HepG2 (cell line): ENCODE data around the gene GNB1. TPM values are rescaled to one million over a fixed set of nuclear protein-coding genes. Genes with fewer than 3 reads are reported as not detected.

Source experiments
- ATAC-seq: fragments of 200-7000 bp; cut with Tn5 transposase; 3 replicates; pipeline ENCODE4 v1.9.1; 2020; ENCODE audit warnings: mild to moderate bottlenecking, moderate library complexity
- BruUV-seq: library from RNA; stranded (reverse); fragments of 400-500 nt; replicated peaks from 2 replicates; lab custom pipeline; 2021; lab: Mats Ljungman, UMichigan
- CTCF ChIA-PET: fragments of 300-600 bp; formaldehyde crosslinking; extraction: SDS; loops from one replicate; lab custom pipeline; 2021; ENCODE audit warnings: low total read pairs, inconsistent platforms, low intra/inter-chr PET ratio; lab: Yijun Ruan, JAX
- POLR2A ChIA-PET: fragments of 350-600 bp; sonication (Branson Sonifier 250); formaldehyde crosslinking; loops from one replicate; lab custom pipeline; 2020; ENCODE audit warnings: antibody characterized with exemption, inconsistent platforms; lab: Yijun Ruan, JAX
- DNase-seq: peaks from one replicate; pipeline ENCODE4 v3.0.0-alpha.2; 2015; ENCODE audit warnings: low spot score
- FAIRE-seq: peaks from 3 replicates; lab custom pipeline; 2011; peaks lifted over from hg19 to GRCh38; lab: Jason Lieb, UNC
- H2AFZ ChIP-seq: one replicate; pipeline ENCODE4 v1.6.1; 2011; ENCODE audit warnings: low read length, inconsistent platforms
- H3K27ac ChIP-seq: fragments of 300-600 bp; 3 replicates; pipeline ENCODE4 v1.8.0; 2011; ENCODE audit warnings: mixed run types, mild to moderate bottlenecking, mixed read lengths, low read length, inconsistent platforms; ENCODE audit not compliant: insufficient read depth; ENCODE audit errors: extremely low read length
- H3K27me3 ChIP-seq, 2 experiments: fragments of 200-600 bp in 1 of 2; 2 replicates in 1 of 2; 3 replicates in 1 of 2; pipeline versions ENCODE4 v1.6.0 to v1.8.0; 2011; ENCODE audit warnings: low read length in 2 of 2, mild to moderate bottlenecking in 2 of 2, moderate library complexity in 2 of 2, inconsistent platforms in 1 of 2; ENCODE audit not compliant: insufficient read depth in 2 of 2, control insufficient read depth in 1 of 2
- H3K36me3 ChIP-seq, 2 experiments: fragments of 200-600 bp in 1 of 2; replicated peaks in 1 of 2; 2 replicates in 1 of 2; 3 replicates in 1 of 2; pipeline versions ENCODE4 v1.5.1 to v1.8.0; 2011; ENCODE audit warnings: low read length in 2 of 2, inconsistent platforms in 1 of 2; ENCODE audit not compliant: insufficient read depth in 2 of 2, control insufficient read depth in 1 of 2
- H3K4me1 ChIP-seq: 2 replicates; pipeline ENCODE4 v1.5.1; 2012; ENCODE audit warnings: low read length, inconsistent platforms; ENCODE audit not compliant: insufficient read depth
- H3K4me2 ChIP-seq: 2 replicates; pipeline ENCODE4 v1.6.0; 2011; ENCODE audit warnings: low read depth, low read length, inconsistent platforms
- H3K4me3 ChIP-seq, 3 experiments: fragments of 200-600 bp in 1 of 3; sonication (generic), shearing (Covaris generic) in 1 of 3; replicated peaks in 1 of 3; 2 replicates each; pipeline ENCODE4 v1.5.1; 2011 to 2016; ENCODE audit warnings: low read length in 3 of 3, inconsistent platforms in 2 of 3, low read depth in 2 of 3, mild to moderate bottlenecking in 2 of 3, control low read depth in 1 of 3, mixed read lengths in 1 of 3; ENCODE audit not compliant: insufficient read depth in 1 of 3
- H3K79me2 ChIP-seq: one replicate; pipeline ENCODE4 v1.6.1; 2011; ENCODE audit warnings: low read length, inconsistent platforms; ENCODE audit not compliant: insufficient read depth
- H3K9ac ChIP-seq: 2 replicates; pipeline ENCODE4 v1.6.0; 2011; ENCODE audit warnings: mild to moderate bottlenecking, low read depth, low read length, inconsistent platforms; ENCODE audit not compliant: insufficient read depth
- H3K9me3 ChIP-seq: 2 replicates; pipeline ENCODE4 v1.5.1; 2012; ENCODE audit warnings: mild to moderate bottlenecking, low read length
- H4K20me1 ChIP-seq: 2 replicates; pipeline ENCODE4 v1.6.0; 2011; ENCODE audit warnings: inconsistent platforms, mild to moderate bottlenecking, low read length, moderate library complexity; ENCODE audit not compliant: insufficient read depth
- CBX2 ChIP-seq, 2 experiments: fragments of 200-600 bp in 1 of 2; sonication (generic); formaldehyde crosslinking in 1 of 2; IDR thresholded peaks; 2 replicates each; pipeline versions ENCODE4 v1.7.0 to v1.8.1; 2018 to 2022; ENCODE audit warnings: low read depth in 2 of 2, low read length in 1 of 2, mild to moderate bottlenecking in 1 of 2, missing genetic modification reagents in 1 of 2
- DR1 ChIP-seq: sonication (generic); formaldehyde crosslinking; IDR thresholded peaks from 2 replicates; pipeline ENCODE4 v1.8.0; 2021; ENCODE audit warnings: mild to moderate bottlenecking, missing genetic modification reagents, inconsistent platforms
- HMG20B ChIP-seq: conservative IDR thresholded peaks from 2 replicates; pipeline ENCODE4 v1.6.1; 2016; ENCODE audit warnings: missing genetic modification reagents, missing compliant biosample characterization
- KLF16 ChIP-seq, 2 experiments: sonication (generic) in 1 of 2; formaldehyde crosslinking in 1 of 2; IDR thresholded peaks; 2 replicates each; pipeline versions ENCODE4 v1.6.1 to v1.8.0; 2016 to 2023; ENCODE audit warnings: missing genetic modification reagents in 2 of 2, missing compliant biosample characterization in 1 of 2
- NR2F6 ChIP-seq, 2 experiments: IDR thresholded peaks; 2 replicates each; pipeline ENCODE4 v1.6.1; 2016; ENCODE audit warnings: antibody characterized with exemption in 1 of 2, mild to moderate bottlenecking in 1 of 2
- RFXANK ChIP-seq: IDR thresholded peaks from 2 replicates; pipeline ENCODE4 v1.6.1; 2016
- TOE1 ChIP-seq: sonication (generic); formaldehyde crosslinking; IDR thresholded peaks from 2 replicates; pipeline ENCODE4 v1.4.0; 2020; ENCODE audit warnings: mild to moderate bottlenecking, missing genetic modification reagents
- TP53 ChIP-seq: sonication (generic); formaldehyde crosslinking; conservative IDR thresholded peaks from 2 replicates; pipeline ENCODE4 v1.4.0; 2020; ENCODE audit warnings: missing genetic modification reagents
- ZNF335 ChIP-seq: sonication (generic); formaldehyde crosslinking; IDR thresholded peaks from 2 replicates; pipeline ENCODE4 v1.4.0; 2020; ENCODE audit warnings: missing genetic modification reagents
- WGBS: methylation state at CpG from one replicate; pipeline ENCODE4 v1.1.6; 2017; ENCODE audit warnings: low lambda C conversion rate; 5-methylcytosine and 5-hydroxymethylcytosine counted together
- in situ Hi-C: cut with HindIII; loops from 2 replicates; pipeline ENCODE4 v1.10.0; 2017; ENCODE audit warnings: low pct_unique_long_range_greater_than_20kb; ENCODE audit not compliant: extremely low pct_ligation_motif_present
- intact Hi-C: fragments of 100-400 bp; cut with micrococcal nuclease; formaldehyde crosslinking; loops from one replicate; pipeline ENCODE4 v1.10.0; 2022; ENCODE audit not compliant: unreplicated experiment
- polyA plus RNA-seq, 8 experiments: library from polyadenylated mRNA; depleted of rRNA in 3 of 8; stranded (reverse) in 7 of 8; unstranded in 1 of 8; fragments of >200 nt; fragmentation: Illumina TruSeq in 4 of 8; extraction: Trizol in 4 of 8; gene quantifications; 2 replicates each; pipeline versions ENCODE4 v1.2.1 to v1.2.3, GENCODE V29; 2011 to 2016; ENCODE audit warnings: low read depth in 4 of 8, missing spikeins in 1 of 8, mixed read lengths in 1 of 8; ENCODE audit not compliant: insufficient read depth in 1 of 8
- total RNA-seq, 5 experiments: library from RNA; depleted of rRNA; stranded (reverse); fragments of >200 nt; fragmentation: Illumina TruSeq; extraction: Trizol; gene quantifications; 2 replicates each; pipeline ENCODE4 v1.2.3, GENCODE V29; 2016; ENCODE audit warnings: low read depth in 1 of 5

GNB1 gene
- total and polyA plus RNA-seq, 2 of the 13 experiments (the other 11 are each of a cell fraction or from before 2014, with no cell fraction given) = 66.2 to 327 TPM

- Histone ChIP-seq H3K9me3 (no peaks in the 10 kb centered on the region), H3K4me3 (no peak overlapping the region), H3K79me2 (no peaks in the 10 kb centered on the region), H3K36me3 (no peaks in the 10 kb centered on the region), H3K27ac (no peak overlapping the region), H3K27me3 (peaks cover 26 to 47% of the 10 kb centered on the region in 2 experiments; a peak in 4 of 5 replicates), H2AFZ (no peak overlapping the region), H4K20me1 (no peaks in the 10 kb centered on the region), H3K9ac (no peak overlapping the region), H3K4me1 (peaks cover 50% of the 10 kb centered on the region), H3K4me2 (no peak overlapping the region)
- ATAC-seq (no peak), FAIRE-seq (no peak), DNase-seq (no peak)
- BruUV-seq = no TSS peak
- TF ChIP-seq ZNF335 (no peak), RFXANK (CRISPR knock-in tag) (no peak), TP53 (no peak), KLF16 (CRISPR knock-in tag; IDR thresholded peaks at IDR 0.05) (no peak), CBX2 (IDR thresholded peaks at IDR 0.05; ENCODE audit: low read depth, low read length) (no peak), CBX2 (CRISPR knock-in tag; IDR thresholded peaks at IDR 0.05; ENCODE audit: low read depth) (no peak), TOE1 (CRISPR knock-in tag) (no peak), NR2F6 (IDR thresholded peaks at IDR 0.05) (no peak), NR2F6 (CRISPR knock-in tag; IDR thresholded peaks at IDR 0.05) (no peak), DR1 (CRISPR knock-in tag) (no peak), HMG20B (no peak)
- ChIA-PET CTCF (no interaction called here), POLR2A (no interaction called here)
- 38% methylated on average over 11 of the region's 26 CpGs for WGBS
- intact Hi-C loops = no loop called here
- in situ Hi-C loops = no loop called here
Observed at GRCh38 chr1:1926346-1926811, 35.5 kb upstream of the GNB1 start.
